ENCODE results near the gene TMEM184B. TPM values are rescaled to one million over a fixed set of nuclear protein-coding genes. Genes with fewer than 3 reads are reported as not detected.
"Not testable (repeated sequence)": the region's sequence is repeated elsewhere in the genome, so short reads cannot be mapped to it uniquely, and the experiment has no call there.

Gene TMEM184B
- total and polyA plus RNA-seq, 12 donors = 20.8 to 51.6 (median 42.3) TPM

GRCh38 chr22:38181453-38182200 lies 91.2 kb downstream of the TMEM184B start, which contains the start of gene PLA2G6:
Gene PLA2G6, minus strand, starts transcription at chr22:38181830. Its CDS starts 12,404 bp downstream, at chr22:38169426.
- H3K27ac ChIP-seq = peak within 1 kb of the TSS; percentile 78 to 96 (median 90)
- DNase-seq = peak; percentile 98 to 99
- ATAC-seq = peak; percentile 96 to 98 (median 97)
- no peaks in the 10 kb centered on the region for H3K36me3 ChIP-seq
- no peaks in the 10 kb centered on the region for H3K9me3 ChIP-seq
- intact Hi-C loops (cut with DNase I) = loop anchor here in 2 of 10 donors (1.0 to 2.0 kb wide), 2 partner anchors 19 to 20 kb away; partner anchors contain the start of gene MAFF (in 2 of the 2)
- peak within 1 kb of the TSS; percentile 41 to 75 (median 68) for H3K4me3 ChIP-seq
- no peaks in the 10 kb centered on the region for H3K27me3 ChIP-seq
- peaks cover 7 to 53% (median 26%) of the 10 kb centered on the region in 9 donors for H3K4me1 ChIP-seq
- TF ChIP-seq, protein P1, sequence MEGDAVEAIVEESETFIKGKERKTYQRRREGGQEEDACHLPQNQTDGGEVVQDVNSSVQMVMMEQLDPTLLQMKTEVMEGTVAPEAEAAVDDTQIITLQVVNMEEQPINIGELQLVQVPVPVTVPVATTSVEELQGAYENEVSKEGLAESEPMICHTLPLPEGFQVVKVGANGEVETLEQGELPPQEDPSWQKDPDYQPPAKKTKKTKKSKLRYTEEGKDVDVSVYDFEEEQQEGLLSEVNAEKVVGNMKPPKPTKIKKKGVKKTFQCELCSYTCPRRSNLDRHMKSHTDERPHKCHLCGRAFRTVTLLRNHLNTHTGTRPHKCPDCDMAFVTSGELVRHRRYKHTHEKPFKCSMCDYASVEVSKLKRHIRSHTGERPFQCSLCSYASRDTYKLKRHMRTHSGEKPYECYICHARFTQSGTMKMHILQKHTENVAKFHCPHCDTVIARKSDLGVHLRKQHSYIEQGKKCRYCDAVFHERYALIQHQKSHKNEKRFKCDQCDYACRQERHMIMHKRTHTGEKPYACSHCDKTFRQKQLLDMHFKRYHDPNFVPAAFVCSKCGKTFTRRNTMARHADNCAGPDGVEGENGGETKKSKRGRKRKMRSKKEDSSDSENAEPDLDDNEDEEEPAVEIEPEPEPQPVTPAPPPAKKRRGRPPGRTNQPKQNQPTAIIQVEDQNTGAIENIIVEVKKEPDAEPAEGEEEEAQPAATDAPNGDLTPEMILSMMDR (IDR thresholded peaks at IDR 0.05) = no peak
- WGBS, 2 donors = 0 to 1% methylated on average over 42 to 48 of the region's 48 CpGs

GRCh38 chr22:38180841-38181452 lies 91.9 kb downstream of the TMEM184B start:
- Histone ChIP-seq H3K36me3 (no peaks in the 10 kb centered on the region), H3K27me3 (no peaks in the 10 kb centered on the region), H3K4me1 (peaks cover 7 to 60% (median 33%) of the 10 kb centered on the region in 9 donors), H3K4me3 (peak overlapping the region; percentile 41 to 75 (median 68)), H3K27ac (peak overlapping the region; percentile 78 to 96 (median 90)), H3K9me3 (no peaks in the 10 kb centered on the region)
- intact Hi-C loops (cut with DNase I) = loop anchor here in 2 of 10 donors (1.0 to 2.0 kb wide), 2 partner anchors 20 kb away; partner anchors contain the start of gene MAFF (in 2 of the 2)
- WGBS, 2 donors = 14 to 18% methylated on average over 14 of the region's 14 CpGs
- peak in 1 of 2 donors; percentile 53 for DNase-seq
- TF ChIP-seq, protein P1 (IDR thresholded peaks at IDR 0.05) = peak in 1 of 9 donors; percentile 10
- peak in 6 of 8 donors; percentile 11 to 52 (median 36) for ATAC-seq

DNA sequence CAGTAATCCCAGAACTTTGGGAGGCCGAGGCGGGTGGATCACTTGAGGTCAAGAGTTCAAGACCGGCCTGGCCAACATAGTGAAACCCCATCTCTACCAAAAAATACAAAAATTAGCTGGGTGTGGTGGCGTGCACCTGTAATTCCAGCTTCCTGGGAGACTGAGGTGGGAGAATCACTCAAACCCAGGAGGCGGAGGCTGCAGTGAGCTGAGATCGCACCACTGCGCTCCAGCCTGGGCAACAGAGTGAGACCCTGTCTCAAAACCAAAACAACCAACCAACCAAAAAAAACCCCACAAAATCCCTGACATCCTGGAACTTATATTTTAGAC lies 94.2 kb downstream of the TMEM184B start:
- H3K9me3 ChIP-seq; ATAC-seq; H3K27me3 ChIP-seq; H3K36me3 ChIP-seq; H3K4me3 ChIP-seq; intact Hi-C loops (cut with DNase I); DNase-seq: not testable (repeated sequence)
- H3K27ac ChIP-seq = peak overlapping the region; percentile 54 to 89 (median 78)
- 94 to 95% methylated on average over 7 of the region's 7 CpGs for WGBS, 2 donors
- peaks cover 16 to 73% (median 47%) of the 10 kb centered on the region in 9 donors for H3K4me1 ChIP-seq

DNA sequence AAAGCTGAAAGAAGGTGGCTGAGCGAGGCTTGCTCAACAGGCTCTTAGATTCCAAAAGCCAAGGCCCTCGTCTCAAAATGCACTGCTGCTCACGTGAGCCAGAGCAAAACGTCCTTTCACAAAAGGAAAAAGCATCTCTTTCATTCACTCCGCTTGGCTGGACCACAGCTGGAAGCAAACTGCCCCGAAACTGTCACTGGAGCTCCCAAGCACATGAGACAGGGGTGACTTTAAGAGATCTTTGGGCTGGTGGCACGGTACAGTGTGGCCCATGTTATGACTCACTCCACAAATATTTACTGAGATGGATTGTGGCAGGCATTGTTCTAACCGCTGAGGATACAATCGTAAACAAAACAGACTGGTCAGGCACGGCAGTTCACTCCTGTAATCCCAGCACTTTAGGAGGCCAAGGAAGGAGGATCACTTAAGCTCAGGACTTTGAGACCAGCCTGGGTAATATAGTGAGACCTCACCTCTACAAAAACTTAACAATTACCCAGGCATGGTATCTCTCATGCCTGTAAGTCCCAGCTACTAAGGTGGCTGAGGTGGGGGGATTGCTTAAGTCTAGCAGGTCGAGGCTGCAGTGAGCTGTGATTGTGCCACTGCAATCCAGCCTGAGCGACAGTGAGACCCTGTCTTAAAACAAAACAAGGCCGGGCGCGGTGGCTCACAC lies 94.7 kb downstream of the TMEM184B start:
- intact Hi-C loops (cut with DNase I) = no loop called here
- WGBS, 2 donors = 48 to 49% methylated on average over 15 of the region's 15 CpGs

GRCh38 chr22:38177571-38177925 lies 95.3 kb downstream of the TMEM184B start:
- ATAC-seq; DNase-seq; H3K36me3 ChIP-seq; H3K9me3 ChIP-seq; intact Hi-C loops (cut with DNase I); H3K4me3 ChIP-seq; H3K27me3 ChIP-seq: not testable (repeated sequence)
- Histone ChIP-seq H3K27ac (peak overlapping the region; percentile 67 to 89 (median 78)), H3K4me1 (peaks cover 24 to 81% (median 57%) of the 10 kb centered on the region in 9 donors)
- 87 to 94% methylated on average over 9 of the region's 9 CpGs for WGBS, 2 donors

More for the DNA sequence above, 94.7 kb downstream of the TMEM184B start:
- Histone ChIP-seq H3K27ac (peak overlapping the region; percentile 67 to 89 (median 78)), H3K4me1 (peaks cover 20 to 78% (median 52%) of the 10 kb centered on the region in 9 donors), H3K9me3 (no peaks in the 10 kb centered on the region), H3K4me3 (no peak overlapping the region), H3K36me3 (no peaks in the 10 kb centered on the region), H3K27me3 (no peaks in the 10 kb centered on the region)
- peak in 3 of 8 donors; percentile 24 to 45 (median 30) for ATAC-seq
- TF ChIP-seq, protein P1 (IDR thresholded peaks at IDR 0.05) = no peak
- no peak for DNase-seq
